LNCaP clone FGC (cell line): ENCODE results near the gene ZSCAN26.
"Not testable (repeated sequence)": the region's sequence is repeated elsewhere in the genome, so short reads cannot be mapped to it uniquely, and the experiment has no call there.

ENCODE experiments used
- DNase-seq: peaks from one replicate; pipeline ENCODE4 v3.0.0-alpha.2; 2011; ENCODE audit warnings: low read depth
- H3K4me3 ChIP-seq: 2 replicates; pipeline ENCODE4 v1.5.1; 2011; ENCODE audit warnings: mild to moderate bottlenecking, low read depth, low read length, control low read depth
- CTCF ChIP-seq: IDR thresholded peaks from 2 replicates; pipeline ENCODE4 v1.5.1; 2012; ENCODE audit warnings: mild to moderate bottlenecking; ENCODE audit not compliant: control insufficient read depth, insufficient read depth; ENCODE audit errors: extremely low read depth

Gene ZSCAN26

GRCh38 chr6:28282926-28283325 is 16.0 kb downstream of the ZSCAN26 start:
- H3K4me3 ChIP-seq = no peak overlapping the region
- no peak for TF ChIP-seq CTCF
- DNase-seq = no peak

- no peak for DNase-seq
- no peak overlapping the region for H3K4me3 ChIP-seq
- no peak for TF ChIP-seq CTCF
Measured at GRCh38 chr6:28291573-28291972, 24.6 kb downstream of the ZSCAN26 start.

- no peak for DNase-seq
- TF ChIP-seq CTCF = no peak
- no peak overlapping the region for H3K4me3 ChIP-seq
Measured at GRCh38 chr6:28295326-28295725, 28.4 kb downstream of the ZSCAN26 start.

- TF ChIP-seq CTCF = no peak
- no peak for DNase-seq
- H3K4me3 ChIP-seq = no peak overlapping the region
Measured at GRCh38 chr6:28296520-28297060, 29.6 kb downstream of the ZSCAN26 start.

GRCh38 chr6:28303570-28303969 is 36.6 kb downstream of the ZSCAN26 start:
- DNase-seq = no peak
- TF ChIP-seq CTCF = no peak
- no peak overlapping the region for H3K4me3 ChIP-seq

GRCh38 chr6:28306363-28306762 is 39.4 kb downstream of the ZSCAN26 start:
- H3K4me3 ChIP-seq, DNase-seq: not testable (repeated sequence)

- TF ChIP-seq CTCF = no peak
- no peak overlapping the region for H3K4me3 ChIP-seq
- DNase-seq = no peak
Measured at GRCh38 chr6:28311139-28311823, 44.3 kb downstream of the ZSCAN26 start.

- no peak overlapping the region for H3K4me3 ChIP-seq
- no peak for TF ChIP-seq CTCF
- DNase-seq = no peak
Measured at GRCh38 chr6:28312939-28313338, 46.0 kb downstream of the ZSCAN26 start.
